SU-DHL-6 (cell line): Measurements from ENCODE around the gene WDR64.

Experiments
- EZH2phosphoT487 ChIP-seq: fragments of 200-600 bp; sonication (generic), shearing (Covaris generic); conservative IDR thresholded peaks from 2 replicates; pipeline ENCODE4 v1.6.1; 2018; ENCODE audit warnings: mild to moderate bottlenecking, antibody characterized with exemption, low read length, moderate library complexity, mixed read lengths
- TF ChIP-seq, protein P1 (sequence below): fragments of 200-600 bp; sonication (generic); IDR thresholded peaks from one replicate; pipeline ENCODE4 v1.5.1; 2017; ENCODE audit warnings: antibody characterized with exemption, mild to moderate bottlenecking, low read length, moderate library complexity; ENCODE audit not compliant: insufficient read depth, poor library complexity, severe bottlenecking

- TF ChIP-seq, protein P1, sequence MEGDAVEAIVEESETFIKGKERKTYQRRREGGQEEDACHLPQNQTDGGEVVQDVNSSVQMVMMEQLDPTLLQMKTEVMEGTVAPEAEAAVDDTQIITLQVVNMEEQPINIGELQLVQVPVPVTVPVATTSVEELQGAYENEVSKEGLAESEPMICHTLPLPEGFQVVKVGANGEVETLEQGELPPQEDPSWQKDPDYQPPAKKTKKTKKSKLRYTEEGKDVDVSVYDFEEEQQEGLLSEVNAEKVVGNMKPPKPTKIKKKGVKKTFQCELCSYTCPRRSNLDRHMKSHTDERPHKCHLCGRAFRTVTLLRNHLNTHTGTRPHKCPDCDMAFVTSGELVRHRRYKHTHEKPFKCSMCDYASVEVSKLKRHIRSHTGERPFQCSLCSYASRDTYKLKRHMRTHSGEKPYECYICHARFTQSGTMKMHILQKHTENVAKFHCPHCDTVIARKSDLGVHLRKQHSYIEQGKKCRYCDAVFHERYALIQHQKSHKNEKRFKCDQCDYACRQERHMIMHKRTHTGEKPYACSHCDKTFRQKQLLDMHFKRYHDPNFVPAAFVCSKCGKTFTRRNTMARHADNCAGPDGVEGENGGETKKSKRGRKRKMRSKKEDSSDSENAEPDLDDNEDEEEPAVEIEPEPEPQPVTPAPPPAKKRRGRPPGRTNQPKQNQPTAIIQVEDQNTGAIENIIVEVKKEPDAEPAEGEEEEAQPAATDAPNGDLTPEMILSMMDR = no peak
- no peak for TF ChIP-seq EZH2phosphoT487
These were observed 46.8 kb upstream of the WDR64 start for GRCh38 chr1:241605146-241605805.
